NCI-H446 (cell line): Measurements from ENCODE around the gene SPPL2C.

Experiments used
- DNase-seq, 2 experiments: peaks; one replicate each; lab custom pipeline; 2025; lab: John Stamatoyannopoulos, UW

Gene SPPL2C

GRCh38 chr17:45833920-45834319 lies 10.8 kb upstream of the SPPL2C start:
- no peak for DNase-seq

GRCh38 chr17:45834471-45835396 lies 9.9 kb upstream of the SPPL2C start:
- no peak for DNase-seq

- no peak for DNase-seq
Observed at GRCh38 chr17:45835481-45835880, 9.2 kb upstream of the SPPL2C start.

- no peak for DNase-seq
Observed at GRCh38 chr17:45836047-45837044, 8.3 kb upstream of the SPPL2C start.

- DNase-seq = no peak
Observed at GRCh38 chr17:45837187-45837586, 7.5 kb upstream of the SPPL2C start.

GRCh38 chr17:45837603-45838002 lies 7.1 kb upstream of the SPPL2C start:
- no peak for DNase-seq

- DNase-seq = no peak
Observed at GRCh38 chr17:45838751-45839295, 5.9 kb upstream of the SPPL2C start.

GRCh38 chr17:45839442-45839841 lies 5.2 kb upstream of the SPPL2C start:
- no peak for DNase-seq

- no peak for DNase-seq
Observed at GRCh38 chr17:45841186-45841585, 3.5 kb upstream of the SPPL2C start.

GRCh38 chr17:45841883-45842525 lies 2.7 kb upstream of the SPPL2C start:
- peak; percentile 12 to 67 for DNase-seq

- DNase-seq = no peak
Observed at GRCh38 chr17:45843722-45844121, 959 bp upstream of the SPPL2C start.

- no peak for DNase-seq
Observed at GRCh38 chr17:45845376-45846185, 900 bp downstream of the SPPL2C start.

GRCh38 chr17:45846223-45846622 lies 1.5 kb downstream of the SPPL2C start:
- DNase-seq = no peak

- no peak for DNase-seq
Observed at GRCh38 chr17:45846646-45847045, 2.0 kb downstream of the SPPL2C start.

- DNase-seq = no peak
Observed at GRCh38 chr17:45847101-45847500, 2.4 kb downstream of the SPPL2C start.

GRCh38 chr17:45847747-45848146 lies 3.1 kb downstream of the SPPL2C start:
- no peak for DNase-seq

- DNase-seq = peak in 1 of 2 experiments; percentile 4
Observed at GRCh38 chr17:45848405-45848804, 3.7 kb downstream of the SPPL2C start.

GRCh38 chr17:45848868-45849535 lies 4.3 kb downstream of the SPPL2C start:
- DNase-seq = peak in 1 of 2 experiments; percentile 63

GRCh38 chr17:45849536-45849990 lies 4.9 kb downstream of the SPPL2C start:
- DNase-seq = no peak

GRCh38 chr17:45850011-45850410 lies 5.3 kb downstream of the SPPL2C start:
- DNase-seq = no peak
